Measurements from ENCODE around the gene MKLN1. TPM values are rescaled to one million over a fixed set of nuclear protein-coding genes. Genes with fewer than 3 reads are reported as not detected.

The MKLN1 gene
- total RNA-seq, 4 donors from 2014 or later = 37.9 to 55.2 (median 41.3) TPM

DNA sequence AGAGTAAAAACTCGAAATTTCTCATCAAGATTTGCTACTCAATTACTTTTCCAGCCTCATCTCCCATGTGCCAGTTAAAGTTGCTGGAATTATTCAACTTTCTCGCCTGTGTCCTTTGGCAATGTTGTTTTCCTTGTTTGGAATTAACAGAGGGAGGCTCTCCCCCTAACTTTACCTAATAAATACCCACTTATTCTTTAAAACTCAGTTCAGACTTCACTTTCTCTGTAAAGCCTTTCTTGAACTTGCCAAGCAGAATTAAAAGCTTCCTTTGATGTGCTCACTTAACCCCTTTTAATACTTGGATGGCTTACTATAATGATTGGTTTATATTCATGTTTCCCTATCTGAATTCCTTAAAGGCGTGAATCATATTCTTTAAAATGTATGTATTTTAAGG is 104.1 kb downstream of the MKLN1 start:
- Histone ChIP-seq H3K36me3 (peaks cover 0 to 51% (median 15%) of the 10 kb centered on the region in 4 donors), H3K27me3 (no peaks in the 10 kb centered on the region), H3K4me3 (no peak overlapping the region), H3K9me3 (no peaks in the 10 kb centered on the region), H3K4me1 (peaks cover 0 to 21% (median 4%) of the 10 kb centered on the region in 4 donors), H3K27ac (replicated peaks in 1 of 4) (no peak overlapping the region)
- no peak for TF ChIP-seq EP300 (IDR thresholded peaks at IDR 0.05)
- no peak for TF ChIP-seq CTCF (IDR thresholded peaks at IDR 0.05)
- TF ChIP-seq POLR2A (IDR thresholded peaks at IDR 0.05; ENCODE audit: low read depth) = no peak
- no peak for TF ChIP-seq POLR2AphosphoS5 (IDR thresholded peaks at IDR 0.05)
- WGBS = 81% methylated on average over 3 of the region's 3 CpGs
- no peak for DNase-seq (ENCODE audit: extremely low spot score)
- intact Hi-C loops (cut with DNase I) = no loop called here

GRCh38 chr7:131436384-131436783 is 108.7 kb downstream of the MKLN1 start:
- Histone ChIP-seq H3K36me3 (peaks cover 0 to 42% (median 14%) of the 10 kb centered on the region in 4 donors), H3K27ac (replicated peaks in 1 of 4) (no peak overlapping the region), H3K4me3 (no peak overlapping the region), H3K9me3 (no peaks in the 10 kb centered on the region), H3K4me1 (peaks cover 0 to 4% (median 1%) of the 10 kb centered on the region in 4 donors), H3K27me3 (no peaks in the 10 kb centered on the region)
- intact Hi-C loops (cut with DNase I) = no loop called here
- WGBS = 84% methylated on average over 3 of the region's 3 CpGs
- TF ChIP-seq CTCF (IDR thresholded peaks at IDR 0.05) = no peak
- TF ChIP-seq POLR2AphosphoS5 (IDR thresholded peaks at IDR 0.05) = no peak
- no peak for TF ChIP-seq POLR2A (IDR thresholded peaks at IDR 0.05; ENCODE audit: low read depth)
- TF ChIP-seq EP300 (IDR thresholded peaks at IDR 0.05) = no peak
- DNase-seq (ENCODE audit: extremely low spot score) = no peak

DNA sequence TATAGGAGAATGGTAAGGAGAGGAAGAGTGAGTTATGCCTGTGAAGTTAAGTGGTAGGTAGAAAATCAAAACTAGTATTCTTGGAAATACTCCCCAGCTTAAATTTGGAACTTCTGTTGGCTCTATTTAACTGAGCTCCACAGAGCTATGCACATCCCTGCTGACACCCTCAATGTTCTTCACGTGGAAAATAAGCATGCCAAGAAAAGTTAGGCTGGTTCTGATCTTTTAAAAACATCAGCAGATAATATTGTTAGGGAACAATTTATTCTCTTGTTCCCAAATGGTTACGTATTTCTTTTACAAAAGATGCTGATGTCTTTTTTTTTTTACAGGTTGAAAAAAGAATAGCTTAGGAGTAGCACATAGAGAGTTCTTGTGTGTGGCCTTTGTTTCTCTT is 111.3 kb downstream of the MKLN1 start:
- Histone ChIP-seq H3K4me3 (no peak overlapping the region), H3K27me3 (no peaks in the 10 kb centered on the region), H3K27ac (replicated peaks in 1 of 4) (no peak overlapping the region), H3K36me3 (peaks cover 0 to 45% (median 11%) of the 10 kb centered on the region in 4 donors), H3K9me3 (no peaks in the 10 kb centered on the region), H3K4me1 (peaks cover 0 to 4% (median 0%) of the 10 kb centered on the region in 4 donors)
- intact Hi-C loops (cut with DNase I) = no loop called here
- no peak for DNase-seq (ENCODE audit: extremely low spot score)
- TF ChIP-seq POLR2AphosphoS5 (IDR thresholded peaks at IDR 0.05) (no peak), EP300 (IDR thresholded peaks at IDR 0.05) (no peak), CTCF (IDR thresholded peaks at IDR 0.05) (no peak), POLR2A (IDR thresholded peaks at IDR 0.05; ENCODE audit: low read depth) (no peak)
- 61% methylated on average over 2 of the region's 2 CpGs for WGBS

DNA sequence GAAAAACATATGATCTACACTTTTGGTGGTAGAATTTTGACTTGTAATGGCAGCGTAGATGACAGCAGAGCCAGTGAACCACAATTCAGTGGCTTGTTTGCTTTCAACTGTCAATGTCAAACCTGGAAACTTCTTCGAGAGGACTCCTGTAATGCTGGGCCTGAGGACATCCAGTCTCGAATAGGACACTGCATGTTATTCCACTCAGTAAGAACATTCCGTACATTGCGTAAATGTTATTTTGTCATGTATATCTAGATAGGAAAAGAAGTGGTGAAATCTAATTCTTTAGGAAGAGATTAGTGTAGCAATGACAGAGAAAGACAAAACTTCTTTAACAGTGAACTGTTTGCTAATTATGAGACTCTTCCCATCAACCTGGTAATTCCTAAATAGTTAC is 115.8 kb downstream of the MKLN1 start:
- Histone ChIP-seq H3K9me3 (no peaks in the 10 kb centered on the region), H3K27ac (replicated peaks in 1 of 4) (no peak overlapping the region), H3K4me1 (no peaks in the 10 kb centered on the region), H3K4me3 (no peak overlapping the region), H3K36me3 (peaks cover 4 to 61% (median 20%) of the 10 kb centered on the region in 4 donors), H3K27me3 (no peaks in the 10 kb centered on the region)
- TF ChIP-seq POLR2AphosphoS5 (IDR thresholded peaks at IDR 0.05) (no peak), POLR2A (IDR thresholded peaks at IDR 0.05; ENCODE audit: low read depth) (no peak), EP300 (IDR thresholded peaks at IDR 0.05) (no peak), CTCF (IDR thresholded peaks at IDR 0.05) (no peak)
- WGBS = 93% methylated on average over 5 of the region's 5 CpGs
- intact Hi-C loops (cut with DNase I) = no loop called here
- no peak for DNase-seq (ENCODE audit: extremely low spot score)

GRCh38 chr7:131444683-131445082 is 117.0 kb downstream of the MKLN1 start:
- Histone ChIP-seq H3K9me3 (no peaks in the 10 kb centered on the region), H3K27ac (replicated peaks in 1 of 4) (no peak overlapping the region), H3K36me3 (peaks cover 4 to 64% (median 23%) of the 10 kb centered on the region in 4 donors), H3K27me3 (no peaks in the 10 kb centered on the region), H3K4me1 (no peaks in the 10 kb centered on the region), H3K4me3 (no peak overlapping the region)
- TF ChIP-seq POLR2A (IDR thresholded peaks at IDR 0.05; ENCODE audit: low read depth) (no peak), POLR2AphosphoS5 (IDR thresholded peaks at IDR 0.05) (no peak), EP300 (IDR thresholded peaks at IDR 0.05) (no peak), CTCF (IDR thresholded peaks at IDR 0.05) (no peak)
- no peak for DNase-seq (ENCODE audit: extremely low spot score)
- 97% methylated on average over 1 of the region's 1 CpG for WGBS
- intact Hi-C loops (cut with DNase I) = no loop called here

Data from esophagus muscularis mucosa (tissue), 4 donors.